AG09309 (cell line): ENCODE data around the gene TNRC6B.

Source experiments
- DNase-seq: peaks from one replicate; pipeline ENCODE4 v3.0.0-alpha.2; 2010; ENCODE audit warnings: low read depth
- H3K4me3 ChIP-seq: 2 replicates; pipeline ENCODE4 v1.5.1; 2011; ENCODE audit warnings: mild to moderate bottlenecking, low read depth, low read length, moderate library complexity; ENCODE audit not compliant: control insufficient read depth
- CTCF ChIP-seq: IDR thresholded peaks from 2 replicates; pipeline ENCODE4 v1.5.1; 2011; ENCODE audit warnings: mild to moderate bottlenecking, low read depth, low read length, inconsistent platforms; ENCODE audit not compliant: insufficient read depth, control insufficient read depth; ENCODE audit errors: missing control alignments

Gene TNRC6B

GRCh38 chr22:40330615-40331014, 152.9 kb downstream of the TNRC6B start:
- DNase-seq: no peak
- TF ChIP-seq CTCF: no peak
- no peak overlapping the region for H3K4me3 ChIP-seq

GRCh38 chr22:40331706-40332105, 154.0 kb downstream of the TNRC6B start:
- no peak for TF ChIP-seq CTCF
- no peak overlapping the region for H3K4me3 ChIP-seq
- no peak for DNase-seq

GRCh38 chr22:40332319-40332781, 154.6 kb downstream of the TNRC6B start:
- no peak for TF ChIP-seq CTCF
- no peak for DNase-seq
- H3K4me3 ChIP-seq: no peak overlapping the region

- DNase-seq: no peak
- TF ChIP-seq CTCF: no peak
- no peak overlapping the region for H3K4me3 ChIP-seq
Observed at GRCh38 chr22:40334060-40334459, 156.3 kb downstream of the TNRC6B start.

GRCh38 chr22:40334899-40335298, 157.2 kb downstream of the TNRC6B start:
- H3K4me3 ChIP-seq: no peak overlapping the region
- no peak for DNase-seq

GRCh38 chr22:40335358-40335757, 157.6 kb downstream of the TNRC6B start:
- DNase-seq: no peak
- H3K4me3 ChIP-seq: no peak overlapping the region
- TF ChIP-seq CTCF: no peak

More at GRCh38 chr22:40334899-40335298, 157.2 kb downstream of the TNRC6B start:
- TF ChIP-seq CTCF: no peak

- TF ChIP-seq CTCF: no peak
- no peak for DNase-seq
- H3K4me3 ChIP-seq: no peak overlapping the region
Observed at GRCh38 chr22:40340044-40340443, 162.3 kb downstream of the TNRC6B start.
